GM23338 (cell line): ENCODE results near the gene ECHDC3. TPM values are rescaled to one million over a fixed set of nuclear protein-coding genes. Genes with fewer than 3 reads are reported as not detected.

Experiments used
- ATAC-seq: fragments of 200-7000 bp; cut with Tn5 transposase; 3 replicates; pipeline ENCODE4 v1.9.1; 2020
- DNase-seq: peaks from one replicate; pipeline ENCODE4 v3.0.0-alpha.2; 2015; ENCODE audit warnings: low spot score
- H2AFZ ChIP-seq: fragments of 200-600 bp; sonication (generic); 2 replicates; pipeline ENCODE4 v1.8.0; 2016; ENCODE audit warnings: antibody characterized with exemption, mild to moderate bottlenecking, moderate library complexity
- H3F3A ChIP-seq: fragments of 200-600 bp; sonication (generic); replicated peaks from 2 replicates; pipeline ENCODE4 v1.8.0; 2017; ENCODE audit warnings: antibody characterized with exemption, mixed run types, low read depth
- H3K27ac ChIP-seq: fragments of 200-600 bp; sonication (generic); 2 replicates; pipeline ENCODE4 v1.6.1; 2016; ENCODE audit warnings: low read depth
- H3K27me3 ChIP-seq: fragments of 200-600 bp; sonication (generic); 2 replicates; pipeline ENCODE4 v1.8.0; 2016; ENCODE audit warnings: mild to moderate bottlenecking, mixed run types, moderate library complexity; ENCODE audit not compliant: insufficient read depth
- H3K36me3 ChIP-seq: fragments of 200-600 bp; sonication (generic); 2 replicates; pipeline ENCODE4 v1.8.0; 2016; ENCODE audit warnings: mild to moderate bottlenecking; ENCODE audit not compliant: insufficient read depth
- H3K4me1 ChIP-seq: fragments of 200-600 bp; sonication (generic); 2 replicates; pipeline ENCODE4 v1.8.0; 2016; ENCODE audit warnings: mild to moderate bottlenecking, moderate library complexity; ENCODE audit not compliant: insufficient read depth
- H3K4me2 ChIP-seq: fragments of 200-600 bp; sonication (generic); 2 replicates; pipeline ENCODE4 v1.7.1; 2017; ENCODE audit warnings: mixed run types
- H3K4me3 ChIP-seq: fragments of 200-600 bp; sonication (generic); 2 replicates; pipeline ENCODE4 v1.6.1; 2016; ENCODE audit warnings: mixed run types
- H3K79me2 ChIP-seq: fragments of 200-600 bp; sonication (generic); replicated peaks from 2 replicates; pipeline ENCODE4 v1.8.0; 2017; ENCODE audit warnings: mild to moderate bottlenecking; ENCODE audit not compliant: insufficient read depth
- H3K9me2 ChIP-seq: fragments of 200-600 bp; sonication (generic); 2 replicates; pipeline ENCODE4 v1.8.0; 2017; ENCODE audit not compliant: insufficient read depth
- H4K20me1 ChIP-seq: fragments of 200-600 bp; sonication (generic); replicated peaks from 2 replicates; pipeline ENCODE4 v1.8.0; 2017; ENCODE audit warnings: mild to moderate bottlenecking; ENCODE audit not compliant: insufficient read depth
- H3K27ac Mint-ChIP-seq: 2 replicates; pipeline ENCODE4 v1.8.0; 2020; ENCODE audit warnings: inconsistent platforms, mild to moderate bottlenecking, moderate library complexity, mixed read lengths
- H3K27me3 Mint-ChIP-seq: 3 replicates; pipeline ENCODE4 v1.8.0; 2022; ENCODE audit warnings: low read depth, mild to moderate bottlenecking, moderate library complexity, mixed read lengths, inconsistent platforms; ENCODE audit not compliant: insufficient read depth, poor library complexity
- H3K36me3 Mint-ChIP-seq: 3 replicates; pipeline ENCODE4 v1.8.0; 2021; ENCODE audit warnings: low read depth, mild to moderate bottlenecking, inconsistent platforms, moderate library complexity, mixed read lengths
- H3K4me1 Mint-ChIP-seq: 3 replicates; pipeline ENCODE4 v1.8.0; 2020; ENCODE audit warnings: mild to moderate bottlenecking, inconsistent platforms, mixed read lengths
- H3K4me3 Mint-ChIP-seq: 3 replicates; pipeline ENCODE4 v1.8.0; 2021; ENCODE audit warnings: moderate library complexity, mild to moderate bottlenecking, inconsistent platforms, mixed read lengths
- H3K9me3 Mint-ChIP-seq: 3 replicates; pipeline ENCODE4 v1.8.0; 2020; ENCODE audit warnings: moderate library complexity, mild to moderate bottlenecking, inconsistent platforms, mixed read lengths
- EZH2 ChIP-seq: fragments of 200-600 bp; sonication (generic); IDR thresholded peaks from one replicate; pipeline ENCODE4 v1.8.0; 2017; ENCODE audit warnings: antibody characterized with exemption, mild to moderate bottlenecking, low read depth; ENCODE audit not compliant: unreplicated experiment
- POLR2AphosphoS5 ChIP-seq: IDR thresholded peaks from 2 replicates; pipeline ENCODE4 v1.6.1; 2016; ENCODE audit warnings: antibody characterized with exemption, low read depth
- STAT1 ChIP-seq: IDR thresholded peaks from one replicate; pipeline ENCODE4 v1.6.1; 2016; ENCODE audit warnings: antibody characterized with exemption; ENCODE audit not compliant: unreplicated experiment
- ZNF331 ChIP-seq: fragments of 250-450 bp; sonication (Bioruptor Pico); IDR thresholded peaks from 2 replicates; pipeline ENCODE4 v1.5.0; 2020; ENCODE audit warnings: low read depth, mild to moderate bottlenecking, moderate library complexity
- polyA plus RNA-seq: library from polyadenylated mRNA; unstranded; fragments of >200 nt; fragmentation: Nextera tagmentation; extraction: Ambion mirVana; gene quantifications from 2 replicates; pipeline ENCODE4 v1.2.1, GENCODE V29; 2016
- total RNA-seq: library from RNA; depleted of rRNA; stranded (reverse); fragments of >200 nt; shearing (Covaris generic); gene quantifications from 2 replicates; pipeline ENCODE4 v1.2.3, GENCODE V29; 2014
- TF ChIP-seq, protein P1 (sequence below): fragments of 250-450 bp; sonication (Bioruptor Pico); IDR thresholded peaks from 2 replicates; pipeline ENCODE4 v1.5.0; 2020; ENCODE audit warnings: mild to moderate bottlenecking, moderate library complexity
- TF ChIP-seq, protein P2 (sequence below), 2 experiments: fragments of 200-600 bp in 1 of 2; sonication (generic) in 1 of 2; conservative IDR thresholded peaks; 2 replicates each; pipeline versions ENCODE4 v1.5.1 to v1.6.1; 2016 to 2017; ENCODE audit warnings: antibody characterized with exemption in 2 of 2, low read depth in 2 of 2, mild to moderate bottlenecking in 2 of 2, moderate library complexity in 1 of 2
- TF ChIP-seq, protein P3 (sequence below): IDR thresholded peaks from one replicate; pipeline ENCODE4 v1.6.1; 2018; ENCODE audit warnings: antibody characterized with exemption; ENCODE audit not compliant: unreplicated experiment
- TF ChIP-seq, protein P4 (sequence below): IDR thresholded peaks from 2 replicates; pipeline ENCODE4 v1.6.1; 2016; ENCODE audit warnings: antibody characterized with exemption

Gene ECHDC3
- total and polyA plus RNA-seq, 2 experiments from 2014 or later, result 16.3 to 50.1 TPM

DNA sequence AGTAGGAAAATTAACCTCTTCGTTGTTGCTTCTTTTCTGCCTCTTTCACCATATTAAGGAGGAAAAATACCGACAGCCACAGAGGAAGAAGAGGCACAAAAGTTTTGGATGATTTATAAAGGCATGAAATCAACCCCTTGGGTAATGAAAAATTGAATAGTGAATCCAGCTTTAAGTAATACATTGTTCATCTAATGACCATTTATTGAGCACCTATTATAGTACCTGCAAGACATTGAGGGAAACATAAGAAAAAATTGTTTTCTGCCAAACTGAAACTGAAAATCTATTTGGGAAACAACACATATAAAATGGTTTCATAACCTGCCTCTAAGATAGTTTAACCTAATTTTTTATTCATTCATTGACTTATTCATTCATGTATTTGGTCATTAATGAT, 8.2 kb downstream of the ECHDC3 start (continued):
- TF ChIP-seq, protein P1, sequence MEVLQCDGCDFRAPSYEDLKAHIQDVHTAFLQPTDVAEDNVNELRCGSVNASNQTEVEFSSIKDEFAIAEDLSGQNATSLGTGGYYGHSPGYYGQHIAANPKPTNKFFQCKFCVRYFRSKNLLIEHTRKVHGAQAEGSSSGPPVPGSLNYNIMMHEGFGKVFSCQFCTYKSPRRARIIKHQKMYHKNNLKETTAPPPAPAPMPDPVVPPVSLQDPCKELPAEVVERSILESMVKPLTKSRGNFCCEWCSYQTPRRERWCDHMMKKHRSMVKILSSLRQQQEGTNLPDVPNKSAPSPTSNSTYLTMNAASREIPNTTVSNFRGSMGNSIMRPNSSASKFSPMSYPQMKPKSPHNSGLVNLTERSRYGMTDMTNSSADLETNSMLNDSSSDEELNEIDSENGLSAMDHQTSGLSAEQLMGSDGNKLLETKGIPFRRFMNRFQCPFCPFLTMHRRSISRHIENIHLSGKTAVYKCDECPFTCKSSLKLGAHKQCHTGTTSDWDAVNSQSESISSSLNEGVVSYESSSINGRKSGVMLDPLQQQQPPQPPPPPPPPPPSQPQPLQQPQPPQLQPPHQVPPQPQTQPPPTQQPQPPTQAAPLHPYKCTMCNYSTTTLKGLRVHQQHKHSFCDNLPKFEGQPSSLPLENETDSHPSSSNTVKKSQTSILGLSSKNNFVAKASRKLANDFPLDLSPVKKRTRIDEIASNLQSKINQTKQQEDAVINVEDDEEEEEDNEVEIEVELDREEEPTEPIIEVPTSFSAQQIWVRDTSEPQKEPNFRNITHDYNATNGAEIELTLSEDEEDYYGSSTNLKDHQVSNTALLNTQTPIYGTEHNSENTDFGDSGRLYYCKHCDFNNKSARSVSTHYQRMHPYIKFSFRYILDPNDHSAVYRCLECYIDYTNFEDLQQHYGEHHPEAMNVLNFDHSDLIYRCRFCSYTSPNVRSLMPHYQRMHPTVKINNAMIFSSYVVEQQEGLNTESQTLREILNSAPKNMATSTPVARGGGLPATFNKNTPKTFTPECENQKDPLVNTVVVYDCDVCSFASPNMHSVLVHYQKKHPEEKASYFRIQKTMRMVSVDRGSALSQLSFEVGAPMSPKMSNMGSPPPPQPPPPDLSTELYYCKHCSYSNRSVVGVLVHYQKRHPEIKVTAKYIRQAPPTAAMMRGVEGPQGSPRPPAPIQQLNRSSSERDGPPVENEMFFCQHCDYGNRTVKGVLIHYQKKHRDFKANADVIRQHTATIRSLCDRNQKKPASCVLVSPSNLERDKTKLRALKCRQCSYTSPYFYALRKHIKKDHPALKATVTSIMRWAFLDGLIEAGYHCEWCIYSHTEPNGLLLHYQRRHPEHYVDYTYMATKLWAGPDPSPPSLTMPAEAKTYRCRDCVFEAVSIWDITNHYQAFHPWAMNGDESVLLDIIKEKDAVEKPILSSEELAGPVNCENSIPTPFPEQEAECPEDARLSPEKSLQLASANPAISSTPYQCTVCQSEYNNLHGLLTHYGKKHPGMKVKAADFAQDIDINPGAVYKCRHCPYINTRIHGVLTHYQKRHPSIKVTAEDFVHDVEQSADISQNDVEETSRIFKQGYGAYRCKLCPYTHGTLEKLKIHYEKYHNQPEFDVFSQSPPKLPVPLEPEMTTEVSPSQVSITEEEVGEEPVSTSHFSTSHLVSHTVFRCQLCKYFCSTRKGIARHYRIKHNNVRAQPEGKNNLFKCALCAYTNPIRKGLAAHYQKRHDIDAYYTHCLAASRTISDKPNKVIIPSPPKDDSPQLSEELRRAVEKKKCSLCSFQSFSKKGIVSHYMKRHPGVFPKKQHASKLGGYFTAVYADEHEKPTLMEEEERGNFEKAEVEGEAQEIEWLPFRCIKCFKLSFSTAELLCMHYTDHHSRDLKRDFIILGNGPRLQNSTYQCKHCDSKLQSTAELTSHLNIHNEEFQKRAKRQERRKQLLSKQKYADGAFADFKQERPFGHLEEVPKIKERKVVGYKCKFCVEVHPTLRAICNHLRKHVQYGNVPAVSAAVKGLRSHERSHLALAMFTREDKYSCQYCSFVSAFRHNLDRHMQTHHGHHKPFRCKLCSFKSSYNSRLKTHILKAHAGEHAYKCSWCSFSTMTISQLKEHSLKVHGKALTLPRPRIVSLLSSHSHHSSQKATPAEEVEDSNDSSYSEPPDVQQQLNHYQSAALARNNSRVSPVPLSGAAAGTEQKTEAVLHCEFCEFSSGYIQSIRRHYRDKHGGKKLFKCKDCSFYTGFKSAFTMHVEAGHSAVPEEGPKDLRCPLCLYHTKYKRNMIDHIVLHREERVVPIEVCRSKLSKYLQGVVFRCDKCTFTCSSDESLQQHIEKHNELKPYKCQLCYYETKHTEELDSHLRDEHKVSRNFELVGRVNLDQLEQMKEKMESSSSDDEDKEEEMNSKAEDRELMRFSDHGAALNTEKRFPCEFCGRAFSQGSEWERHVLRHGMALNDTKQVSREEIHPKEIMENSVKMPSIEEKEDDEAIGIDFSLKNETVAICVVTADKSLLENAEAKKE (CRISPR knock-in tag), result no peak
- TF ChIP-seq, protein P2, sequence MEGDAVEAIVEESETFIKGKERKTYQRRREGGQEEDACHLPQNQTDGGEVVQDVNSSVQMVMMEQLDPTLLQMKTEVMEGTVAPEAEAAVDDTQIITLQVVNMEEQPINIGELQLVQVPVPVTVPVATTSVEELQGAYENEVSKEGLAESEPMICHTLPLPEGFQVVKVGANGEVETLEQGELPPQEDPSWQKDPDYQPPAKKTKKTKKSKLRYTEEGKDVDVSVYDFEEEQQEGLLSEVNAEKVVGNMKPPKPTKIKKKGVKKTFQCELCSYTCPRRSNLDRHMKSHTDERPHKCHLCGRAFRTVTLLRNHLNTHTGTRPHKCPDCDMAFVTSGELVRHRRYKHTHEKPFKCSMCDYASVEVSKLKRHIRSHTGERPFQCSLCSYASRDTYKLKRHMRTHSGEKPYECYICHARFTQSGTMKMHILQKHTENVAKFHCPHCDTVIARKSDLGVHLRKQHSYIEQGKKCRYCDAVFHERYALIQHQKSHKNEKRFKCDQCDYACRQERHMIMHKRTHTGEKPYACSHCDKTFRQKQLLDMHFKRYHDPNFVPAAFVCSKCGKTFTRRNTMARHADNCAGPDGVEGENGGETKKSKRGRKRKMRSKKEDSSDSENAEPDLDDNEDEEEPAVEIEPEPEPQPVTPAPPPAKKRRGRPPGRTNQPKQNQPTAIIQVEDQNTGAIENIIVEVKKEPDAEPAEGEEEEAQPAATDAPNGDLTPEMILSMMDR (conservative IDR thresholded peaks at IDR 0.05; ENCODE audit: low read depth in 2 of 2), result no peak
- no peak for TF ChIP-seq EZH2

DNA sequence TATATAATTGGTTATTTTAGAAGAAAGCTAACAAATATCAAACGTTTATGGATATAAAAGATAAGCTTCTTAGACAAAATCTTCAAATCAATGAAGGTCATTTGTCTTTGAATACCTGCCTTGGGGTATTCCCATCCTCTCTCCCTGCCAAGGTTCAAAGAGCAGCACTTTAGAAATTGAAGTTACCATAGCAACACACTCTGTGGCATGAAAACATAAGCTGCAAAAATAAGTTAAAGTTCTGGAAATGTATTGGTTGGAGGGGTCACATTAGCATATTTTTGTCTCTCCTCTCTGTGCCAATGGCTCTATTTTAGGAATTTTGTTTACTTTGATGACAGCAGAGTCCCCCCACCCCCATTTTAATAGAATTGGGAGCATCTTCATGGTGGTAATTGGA, 12.0 kb downstream of the ECHDC3 start:
- H3K27ac Mint-ChIP-seq, result no peak overlapping the region
- no peaks in the 10 kb centered on the region for H3K27me3 ChIP-seq
- TF ChIP-seq EZH2, result no peak
- no peak for TF ChIP-seq ZNF331 (CRISPR knock-in tag)
- TF ChIP-seq, protein P2 (conservative IDR thresholded peaks at IDR 0.05; ENCODE audit: low read depth in 2 of 2), result no peak
- no peak for TF ChIP-seq POLR2AphosphoS5
- TF ChIP-seq, protein P3, sequence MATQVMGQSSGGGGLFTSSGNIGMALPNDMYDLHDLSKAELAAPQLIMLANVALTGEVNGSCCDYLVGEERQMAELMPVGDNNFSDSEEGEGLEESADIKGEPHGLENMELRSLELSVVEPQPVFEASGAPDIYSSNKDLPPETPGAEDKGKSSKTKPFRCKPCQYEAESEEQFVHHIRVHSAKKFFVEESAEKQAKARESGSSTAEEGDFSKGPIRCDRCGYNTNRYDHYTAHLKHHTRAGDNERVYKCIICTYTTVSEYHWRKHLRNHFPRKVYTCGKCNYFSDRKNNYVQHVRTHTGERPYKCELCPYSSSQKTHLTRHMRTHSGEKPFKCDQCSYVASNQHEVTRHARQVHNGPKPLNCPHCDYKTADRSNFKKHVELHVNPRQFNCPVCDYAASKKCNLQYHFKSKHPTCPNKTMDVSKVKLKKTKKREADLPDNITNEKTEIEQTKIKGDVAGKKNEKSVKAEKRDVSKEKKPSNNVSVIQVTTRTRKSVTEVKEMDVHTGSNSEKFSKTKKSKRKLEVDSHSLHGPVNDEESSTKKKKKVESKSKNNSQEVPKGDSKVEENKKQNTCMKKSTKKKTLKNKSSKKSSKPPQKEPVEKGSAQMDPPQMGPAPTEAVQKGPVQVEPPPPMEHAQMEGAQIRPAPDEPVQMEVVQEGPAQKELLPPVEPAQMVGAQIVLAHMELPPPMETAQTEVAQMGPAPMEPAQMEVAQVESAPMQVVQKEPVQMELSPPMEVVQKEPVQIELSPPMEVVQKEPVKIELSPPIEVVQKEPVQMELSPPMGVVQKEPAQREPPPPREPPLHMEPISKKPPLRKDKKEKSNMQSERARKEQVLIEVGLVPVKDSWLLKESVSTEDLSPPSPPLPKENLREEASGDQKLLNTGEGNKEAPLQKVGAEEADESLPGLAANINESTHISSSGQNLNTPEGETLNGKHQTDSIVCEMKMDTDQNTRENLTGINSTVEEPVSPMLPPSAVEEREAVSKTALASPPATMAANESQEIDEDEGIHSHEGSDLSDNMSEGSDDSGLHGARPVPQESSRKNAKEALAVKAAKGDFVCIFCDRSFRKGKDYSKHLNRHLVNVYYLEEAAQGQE, result no peak
- TF ChIP-seq, protein P4, sequence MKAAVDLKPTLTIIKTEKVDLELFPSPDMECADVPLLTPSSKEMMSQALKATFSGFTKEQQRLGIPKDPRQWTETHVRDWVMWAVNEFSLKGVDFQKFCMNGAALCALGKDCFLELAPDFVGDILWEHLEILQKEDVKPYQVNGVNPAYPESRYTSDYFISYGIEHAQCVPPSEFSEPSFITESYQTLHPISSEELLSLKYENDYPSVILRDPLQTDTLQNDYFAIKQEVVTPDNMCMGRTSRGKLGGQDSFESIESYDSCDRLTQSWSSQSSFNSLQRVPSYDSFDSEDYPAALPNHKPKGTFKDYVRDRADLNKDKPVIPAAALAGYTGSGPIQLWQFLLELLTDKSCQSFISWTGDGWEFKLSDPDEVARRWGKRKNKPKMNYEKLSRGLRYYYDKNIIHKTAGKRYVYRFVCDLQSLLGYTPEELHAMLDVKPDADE, result no peak
- TF ChIP-seq STAT1, result no peak

More for the DNA sequence above, 12.0 kb downstream of the ECHDC3 start:
- no peak overlapping the region for H2AFZ ChIP-seq
- no peaks in the 10 kb centered on the region for H3K9me3 Mint-ChIP-seq
- H3K4me1 Mint-ChIP-seq, result peaks cover 2% of the 10 kb centered on the region
- no peaks in the 10 kb centered on the region for H3K9me2 ChIP-seq
- no peaks in the 10 kb centered on the region for H3F3A ChIP-seq
- peaks cover 5% of the 10 kb centered on the region for H3K27me3 Mint-ChIP-seq
- no peak overlapping the region for H3K4me2 ChIP-seq
- no peak for ATAC-seq
- 0 out of 2 replicates have a peak, but pooled peaks cover 2% of the 10 kb centered on the region for H3K4me1 ChIP-seq
- peaks cover 8% of the 10 kb centered on the region for H3K36me3 ChIP-seq
- H3K27ac ChIP-seq, result no peak overlapping the region
- no peaks in the 10 kb centered on the region for H4K20me1 ChIP-seq
- H3K4me3 Mint-ChIP-seq, result no peak overlapping the region
- DNase-seq, result no peak
- H3K4me3 ChIP-seq, result no peak overlapping the region
- H3K79me2 ChIP-seq, result no peaks in the 10 kb centered on the region
- H3K36me3 Mint-ChIP-seq, result peaks cover 32% of the 10 kb centered on the region; the same call in 2 of the 3 replicates
